HepG2 (cell line): ENCODE results near the gene LAMC3. TPM values are rescaled to one million over a fixed set of nuclear protein-coding genes. Genes with fewer than 3 reads are reported as not detected.

Experiments
- AGO2 ChIP-seq: fragments of 200-400 bp; formaldehyde crosslinking; optimal IDR thresholded peaks from 2 replicates; pipeline ENCODE3; 2017; ENCODE audit warnings: mild to moderate bottlenecking, low read depth, low read length, moderate library complexity
- ATF7 ChIP-seq, 2 experiments: fragments of 450-650 bp in 1 of 2; sonication (generic) in 1 of 2; formaldehyde crosslinking in 1 of 2; IDR thresholded peaks; 2 replicates each; pipeline versions ENCODE4 v1.4.0 to v1.6.1; 2016 to 2020; ENCODE audit warnings: antibody characterized with exemption in 1 of 2, mild to moderate bottlenecking in 1 of 2, missing genetic modification reagents in 1 of 2
- CENPT ChIP-seq: sonication (generic); formaldehyde crosslinking; IDR thresholded peaks from 2 replicates; pipeline ENCODE4 v1.8.0; 2022; ENCODE audit warnings: low read depth, mild to moderate bottlenecking, moderate library complexity, missing genetic modification reagents
- CREB1 ChIP-seq, 2 experiments: fragments of 450-650 bp in 1 of 2; IDR thresholded peaks; 2 replicates each; pipeline ENCODE4 v1.6.1; 2016 to 2017; ENCODE audit warnings: control low read depth in 1 of 2, mild to moderate bottlenecking in 1 of 2, missing compliant biosample characterization in 1 of 2, missing genetic modification characterization in 1 of 2
- CREM ChIP-seq, 2 experiments: sonication (generic) in 1 of 2; formaldehyde crosslinking in 1 of 2; IDR thresholded peaks; 2 replicates each; pipeline versions ENCODE4 v1.4.0 to v1.6.1; 2016 to 2020; ENCODE audit warnings: antibody characterized with exemption in 1 of 2, mild to moderate bottlenecking in 1 of 2, missing genetic modification reagents in 1 of 2
- JUNB ChIP-seq: sonication (generic); formaldehyde crosslinking; IDR thresholded peaks from 2 replicates; pipeline ENCODE4 v1.8.0; 2022; ENCODE audit warnings: missing genetic modification reagents, mild to moderate bottlenecking, borderline replicate concordance
- KAT7 ChIP-seq: IDR thresholded peaks from 2 replicates; pipeline ENCODE4 v1.6.1; 2018; ENCODE audit warnings: borderline replicate concordance, missing compliant biosample characterization
- MBD4 ChIP-seq: IDR thresholded peaks from 2 replicates; pipeline ENCODE4 v1.6.1; 2012; ENCODE audit warnings: low read length, inconsistent platforms, borderline replicate concordance
- MEF2D ChIP-seq: sonication (generic); formaldehyde crosslinking; IDR thresholded peaks from 2 replicates; pipeline ENCODE4 v1.5.1; 2020; ENCODE audit warnings: mild to moderate bottlenecking, missing genetic modification reagents
- MTA1 ChIP-seq: sonication (generic); formaldehyde crosslinking; IDR thresholded peaks from 2 replicates; pipeline ENCODE4 v1.4.0; 2020; ENCODE audit warnings: missing genetic modification reagents, mild to moderate bottlenecking, borderline replicate concordance
- NCOR1 ChIP-seq: fragments of 200-600 bp; sonication (generic); IDR thresholded peaks from 2 replicates; pipeline ENCODE4 v1.7.0; 2017; ENCODE audit warnings: antibody characterized with exemption, low read length, borderline replicate concordance
- NFYB ChIP-seq: sonication (generic); formaldehyde crosslinking; IDR thresholded peaks from 2 replicates; pipeline ENCODE4 v1.4.0; 2020; ENCODE audit warnings: missing genetic modification reagents
- NR2F1 ChIP-seq, 2 experiments: fragments of 450-650 bp in 1 of 2; formaldehyde crosslinking in 1 of 2; IDR thresholded peaks; 2 replicates each; pipeline versions ENCODE4 v1.5.0 to v1.6.1; 2016 to 2020; ENCODE audit warnings: mild to moderate bottlenecking in 1 of 2, missing compliant biosample characterization in 1 of 2, missing genetic modification reagents in 1 of 2, moderate library complexity in 1 of 2
- RBFOX2 ChIP-seq: fragments of 200-400 bp; formaldehyde crosslinking; IDR thresholded peaks from 2 replicates; pipeline ENCODE4 v1.6.1; 2017; ENCODE audit warnings: low read depth, mild to moderate bottlenecking, low read length
- RFXAP ChIP-seq: sonication (generic); formaldehyde crosslinking; IDR thresholded peaks from 2 replicates; pipeline ENCODE4 v1.4.0; 2020; ENCODE audit warnings: missing genetic modification reagents, borderline replicate concordance
- SMC3 ChIP-seq: IDR thresholded peaks from 2 replicates; pipeline ENCODE4 v1.6.1; 2011; ENCODE audit warnings: low read length, improper control_type of control experiment
- TMF1 ChIP-seq: sonication (generic); formaldehyde crosslinking; IDR thresholded peaks from 2 replicates; pipeline ENCODE4 v1.8.1; 2022; ENCODE audit warnings: low read depth, missing genetic modification reagents
- TOE1 ChIP-seq: sonication (generic); formaldehyde crosslinking; IDR thresholded peaks from 2 replicates; pipeline ENCODE4 v1.4.0; 2020; ENCODE audit warnings: mild to moderate bottlenecking, missing genetic modification reagents
- TRIM24 ChIP-seq: sonication (generic); formaldehyde crosslinking; IDR thresholded peaks from 2 replicates; pipeline ENCODE4 v1.8.0; 2022; ENCODE audit warnings: mild to moderate bottlenecking, missing genetic modification reagents
- ZBTB20 ChIP-seq: sonication (generic); formaldehyde crosslinking; IDR thresholded peaks from 2 replicates; pipeline ENCODE4 v1.8.1; 2023; ENCODE audit warnings: missing genetic modification reagents, low read depth, mild to moderate bottlenecking, borderline replicate concordance
- ZNF3 ChIP-seq: IDR thresholded peaks from 2 replicates; pipeline ENCODE4 v1.7.0; 2017; ENCODE audit warnings: inconsistent platforms
- ZNF576 ChIP-seq: sonication (generic); formaldehyde crosslinking; IDR thresholded peaks from 2 replicates; pipeline ENCODE4 v1.4.0; 2020; ENCODE audit warnings: mild to moderate bottlenecking, missing genetic modification reagents
- ZNF629 ChIP-seq: sonication (generic); formaldehyde crosslinking; conservative IDR thresholded peaks from 2 replicates; pipeline ENCODE4 v1.5.0; 2020; ENCODE audit warnings: missing genetic modification reagents
- ZNF724P ChIP-seq: sonication (generic); formaldehyde crosslinking; IDR thresholded peaks from 2 replicates; pipeline ENCODE4 v1.8.0; 2022; ENCODE audit warnings: missing genetic modification reagents, borderline replicate concordance
- ZNF850 ChIP-seq: sonication (generic); formaldehyde crosslinking; conservative IDR thresholded peaks from 2 replicates; pipeline ENCODE4 v1.9.0; 2021; ENCODE audit warnings: mild to moderate bottlenecking, missing genetic modification reagents
- polyA plus RNA-seq, 8 experiments: library from polyadenylated mRNA; depleted of rRNA in 3 of 8; stranded (reverse) in 7 of 8; unstranded in 1 of 8; fragments of >200 nt; fragmentation: Illumina TruSeq in 4 of 8; extraction: Trizol in 4 of 8; gene quantifications; 2 replicates each; pipeline versions ENCODE4 v1.2.1 to v1.2.3, GENCODE V29; 2011 to 2016; ENCODE audit warnings: low read depth in 4 of 8, missing spikeins in 1 of 8, mixed read lengths in 1 of 8; ENCODE audit not compliant: insufficient read depth in 1 of 8
- total RNA-seq, 5 experiments: library from RNA; depleted of rRNA; stranded (reverse); fragments of >200 nt; fragmentation: Illumina TruSeq; extraction: Trizol; gene quantifications; 2 replicates each; pipeline ENCODE4 v1.2.3, GENCODE V29; 2016; ENCODE audit warnings: low read depth in 1 of 5
- TF ChIP-seq, protein P1 (sequence below): sonication (generic); formaldehyde crosslinking; IDR thresholded peaks from 2 replicates; pipeline ENCODE4 v1.4.0; 2020; ENCODE audit warnings: missing genetic modification reagents, borderline replicate concordance

Gene LAMC3
- total and polyA plus RNA-seq, 2 of the 13 experiments (the other 11 are each of a cell fraction or from before 2014, with no cell fraction given): 0.07 to 0.57 TPM

DNA sequence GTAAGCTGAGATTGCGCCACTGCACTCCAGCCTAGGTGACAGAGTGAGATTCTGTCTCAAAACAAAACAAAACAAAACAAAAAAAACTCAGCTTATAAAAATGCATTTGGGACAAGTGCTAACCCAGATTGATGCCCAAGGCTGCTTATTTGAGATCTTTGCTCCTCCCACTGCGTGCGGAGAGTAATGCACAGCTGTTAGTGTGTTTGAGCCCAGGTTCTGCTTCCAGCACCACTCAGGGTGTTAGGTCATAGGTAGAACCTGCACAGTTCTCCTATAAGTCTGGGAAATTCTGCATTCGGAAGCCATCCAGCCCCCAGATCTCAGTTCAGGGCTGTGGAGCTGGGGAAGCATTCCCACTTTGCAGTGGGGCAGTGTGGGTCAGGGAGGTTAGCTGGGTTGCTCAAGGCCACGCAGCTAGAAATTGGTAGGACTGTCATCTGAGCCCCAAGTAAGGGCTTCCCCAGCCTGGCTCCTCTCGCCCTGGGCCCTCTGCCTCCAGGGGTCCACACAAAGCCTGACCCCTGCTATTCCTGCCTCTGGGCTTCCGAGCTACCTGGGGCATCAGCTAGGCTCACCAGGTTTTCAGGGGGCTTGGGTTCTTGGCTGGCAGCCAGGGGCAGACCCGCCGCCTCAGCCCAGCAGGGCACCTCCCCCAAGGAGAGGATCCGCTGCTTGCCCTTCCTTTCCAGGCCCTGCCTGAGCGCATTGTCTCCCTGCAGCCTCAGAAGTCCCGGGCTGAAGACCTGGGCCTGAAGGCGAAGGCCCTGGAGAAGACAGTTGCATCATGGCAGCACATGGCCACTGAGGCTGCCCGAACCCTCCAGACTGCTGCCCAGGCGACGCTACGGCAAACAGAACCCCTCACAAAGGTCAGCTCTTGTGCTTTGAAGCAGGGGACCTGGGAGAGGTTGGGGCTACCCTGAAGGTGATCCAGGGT is 69.7 kb downstream of the LAMC3 start (continued):
- TF ChIP-seq, protein P1, sequence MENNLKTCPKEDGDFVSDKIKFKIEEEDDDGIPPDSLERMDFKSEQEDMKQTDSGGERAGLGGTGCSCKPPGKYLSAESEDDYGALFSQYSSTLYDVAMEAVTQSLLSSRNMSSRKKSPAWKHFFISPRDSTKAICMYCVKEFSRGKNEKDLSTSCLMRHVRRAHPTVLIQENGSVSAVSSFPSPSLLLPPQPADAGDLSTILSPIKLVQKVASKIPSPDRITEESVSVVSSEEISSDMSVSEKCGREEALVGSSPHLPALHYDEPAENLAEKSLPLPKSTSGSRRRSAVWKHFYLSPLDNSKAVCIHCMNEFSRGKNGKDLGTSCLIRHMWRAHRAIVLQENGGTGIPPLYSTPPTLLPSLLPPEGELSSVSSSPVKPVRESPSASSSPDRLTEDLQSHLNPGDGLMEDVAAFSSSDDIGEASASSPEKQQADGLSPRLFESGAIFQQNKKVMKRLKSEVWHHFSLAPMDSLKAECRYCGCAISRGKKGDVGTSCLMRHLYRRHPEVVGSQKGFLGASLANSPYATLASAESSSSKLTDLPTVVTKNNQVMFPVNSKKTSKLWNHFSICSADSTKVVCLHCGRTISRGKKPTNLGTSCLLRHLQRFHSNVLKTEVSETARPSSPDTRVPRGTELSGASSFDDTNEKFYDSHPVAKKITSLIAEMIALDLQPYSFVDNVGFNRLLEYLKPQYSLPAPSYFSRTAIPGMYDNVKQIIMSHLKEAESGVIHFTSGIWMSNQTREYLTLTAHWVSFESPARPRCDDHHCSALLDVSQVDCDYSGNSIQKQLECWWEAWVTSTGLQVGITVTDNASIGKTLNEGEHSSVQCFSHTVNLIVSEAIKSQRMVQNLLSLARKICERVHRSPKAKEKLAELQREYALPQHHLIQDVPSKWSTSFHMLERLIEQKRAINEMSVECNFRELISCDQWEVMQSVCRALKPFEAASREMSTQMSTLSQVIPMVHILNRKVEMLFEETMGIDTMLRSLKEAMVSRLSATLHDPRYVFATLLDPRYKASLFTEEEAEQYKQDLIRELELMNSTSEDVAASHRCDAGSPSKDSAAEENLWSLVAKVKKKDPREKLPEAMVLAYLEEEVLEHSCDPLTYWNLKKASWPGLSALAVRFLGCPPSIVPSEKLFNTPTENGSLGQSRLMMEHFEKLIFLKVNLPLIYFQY (CRISPR knock-in tag): no peak
- TF ChIP-seq ZNF850 (CRISPR knock-in tag): no peak
- TF ChIP-seq ZNF576 (CRISPR knock-in tag): no peak
- no peak for TF ChIP-seq RBFOX2
- TF ChIP-seq TMF1 (CRISPR knock-in tag): no peak
- TF ChIP-seq ZBTB20: 0 out of 2 replicates have a peak, but pooled peaks have one; percentile 31
- TF ChIP-seq MEF2D (CRISPR knock-in tag): 0 out of 2 replicates have a peak, but pooled peaks have one; percentile 29
- no peak for TF ChIP-seq TRIM24 (CRISPR knock-in tag)
- TF ChIP-seq ZNF3 (CRISPR knock-in tag): no peak
- no peak for TF ChIP-seq CENPT (CRISPR knock-in tag)
- no peak for TF ChIP-seq KAT7 (CRISPR knock-in tag)
- TF ChIP-seq CREM (IDR thresholded peaks at IDR 0.05): no peak
- TF ChIP-seq CREM (CRISPR knock-in tag; IDR thresholded peaks at IDR 0.05): no peak
- no peak for TF ChIP-seq NCOR1
- TF ChIP-seq NR2F1 (CRISPR knock-in tag; IDR thresholded peaks at IDR 0.05): peak; percentile 36 to 47; a peak in 2 of 4 replicates
- no peak for TF ChIP-seq NFYB
- TF ChIP-seq MBD4: no peak
- no peak for TF ChIP-seq CREB1 (IDR thresholded peaks at IDR 0.05)
- TF ChIP-seq CREB1 (CRISPR knock-in tag; IDR thresholded peaks at IDR 0.05): no peak
- 0 out of 2 replicates have a peak, but pooled peaks have one; percentile 49 for TF ChIP-seq ZNF724P
- no peak for TF ChIP-seq SMC3
- peak; percentile 52; the same call in 1 of the 2 replicates for TF ChIP-seq MTA1 (CRISPR knock-in tag)
- TF ChIP-seq ZNF629: no peak
- no peak for TF ChIP-seq ATF7 (IDR thresholded peaks at IDR 0.05)
- TF ChIP-seq ATF7 (CRISPR knock-in tag; IDR thresholded peaks at IDR 0.05): no peak
- TF ChIP-seq AGO2: no peak
- no peak for TF ChIP-seq TOE1
- no peak for TF ChIP-seq JUNB (CRISPR knock-in tag)
- peak; percentile 32; the same call in 1 of the 2 replicates for TF ChIP-seq RFXAP (CRISPR knock-in tag)
